Skeletal muscle cell (primary cell): ENCODE data around the gene SAFB.
"Not testable (repeated sequence)": the region's sequence is repeated elsewhere in the genome, so short reads cannot be mapped to it uniquely, and the experiment has no call there.

Experiments
- DNase-seq: peaks from one replicate; pipeline ENCODE4 v3.0.0-alpha.2; 2010; ENCODE audit warnings: low read depth
- H3K4me3 ChIP-seq: 2 replicates; pipeline ENCODE4 v1.5.1; 2011; ENCODE audit warnings: low read depth, mild to moderate bottlenecking, control low read depth, low read length, moderate library complexity

The SAFB gene

GRCh38 chr19:5679289-5680083 is 56.6 kb downstream of the SAFB start:
- no peak for DNase-seq

DNA sequence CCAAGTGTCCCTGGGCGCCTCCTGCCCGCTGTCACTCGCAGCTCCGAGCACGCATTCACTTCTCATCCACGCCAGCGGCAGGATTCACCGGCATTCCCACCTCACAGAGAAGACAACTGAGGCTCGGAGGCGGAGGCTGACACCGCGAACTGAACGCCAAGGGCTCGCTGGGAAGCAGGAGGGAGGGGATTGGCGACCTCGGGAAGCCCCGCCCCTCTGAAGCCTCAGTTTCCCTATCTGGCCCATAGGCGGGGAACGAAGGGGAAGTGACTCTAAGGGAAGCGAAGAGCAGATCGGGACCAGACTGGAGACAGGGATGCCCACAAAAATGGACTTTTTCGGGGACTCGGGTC is 57.2 kb downstream of the SAFB start:
- DNase-seq: no peak
- H3K4me3 ChIP-seq: peak overlapping the region; percentile 99

More at GRCh38 chr19:5679289-5680083, 56.6 kb downstream of the SAFB start:
- peak overlapping the region; percentile 99 for H3K4me3 ChIP-seq

DNA sequence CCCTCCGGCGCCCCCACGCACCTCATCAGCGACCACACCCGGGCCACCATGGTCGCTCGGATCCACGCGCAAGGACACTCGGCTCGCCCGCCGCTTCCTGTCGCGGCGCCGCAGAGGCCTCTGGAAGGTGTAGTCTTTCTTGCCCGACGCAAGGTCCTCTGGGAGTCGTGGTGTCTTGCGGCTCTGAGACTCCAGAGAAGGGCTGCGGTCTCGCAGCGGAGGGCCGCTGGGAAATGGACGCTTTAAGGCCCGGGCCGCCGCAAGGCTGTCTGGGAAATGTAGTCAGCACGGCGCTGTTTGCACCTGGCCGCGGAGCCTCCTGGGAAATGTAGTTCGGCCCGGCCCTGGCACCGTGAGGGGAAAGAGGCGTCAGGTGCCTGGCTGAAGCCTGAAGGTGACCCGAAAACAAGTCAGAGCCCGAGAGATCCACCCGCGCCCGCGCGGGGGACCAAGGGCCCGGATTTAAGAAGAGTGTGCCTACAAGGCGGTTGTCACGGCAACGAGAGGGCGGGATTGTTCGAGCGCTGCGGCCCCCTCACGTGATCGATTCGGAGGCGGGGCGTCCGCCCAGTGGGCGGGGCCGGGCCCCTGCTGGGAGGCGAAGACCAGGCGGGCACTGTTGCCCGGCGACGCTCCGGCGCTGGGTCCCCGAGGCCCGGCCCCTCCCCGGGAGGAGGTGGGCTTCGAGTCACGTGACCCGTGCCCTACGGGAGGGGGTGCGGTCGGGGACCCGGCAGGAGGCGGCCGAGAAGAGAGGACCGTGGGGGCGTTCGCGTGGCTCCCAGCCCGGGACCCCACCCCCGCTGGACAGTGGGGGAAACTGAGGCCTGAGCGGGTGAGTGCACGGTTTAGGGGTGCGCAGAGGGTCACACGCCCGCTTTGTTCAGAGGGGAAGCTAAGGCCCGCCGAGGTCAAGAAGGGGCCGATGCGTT is 57.8 kb downstream of the SAFB start, which contains the start of the genes HSD11B1L and MICOS13:
Gene HSD11B1L (plus strand): TSS at position 591 of the 932 bp plus-strand sequence. CDS start 3,806 bp downstream, outside the sequence.
Gene MICOS13 (minus strand): TSS at position 80 of the 932 bp plus-strand sequence. CDS start 30 bp downstream, at position 50.
- peak within 1 kb of the TSS; percentile 99 for H3K4me3 ChIP-seq
- peak; percentile 96 for DNase-seq

GRCh38 chr19:5681391-5682106 is 58.7 kb downstream of the SAFB start:
- no peak for DNase-seq
- H3K4me3 ChIP-seq: peak overlapping the region; percentile 99

DNA sequence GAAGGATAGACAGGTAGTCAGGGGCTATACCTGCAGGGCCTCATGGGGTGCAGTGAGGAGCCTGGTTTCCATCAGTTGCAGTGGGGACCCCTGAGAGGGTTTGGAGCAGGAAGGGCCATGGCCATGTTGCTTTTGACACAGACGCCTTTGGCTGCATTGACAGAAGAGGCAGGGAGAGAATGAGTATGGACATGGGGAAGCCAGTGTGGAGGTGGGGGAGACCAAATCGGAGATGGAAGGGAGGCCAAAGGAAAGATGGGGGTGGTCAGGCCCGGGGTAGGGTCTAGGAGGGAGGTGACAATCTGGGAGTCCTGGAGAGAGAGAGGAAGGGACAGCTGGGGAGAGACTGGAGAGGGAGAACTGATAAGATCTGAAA is 59.2 kb downstream of the SAFB start:
- DNase-seq: no peak
- H3K4me3 ChIP-seq: no peak overlapping the region

GRCh38 chr19:5683177-5683886 is 60.4 kb downstream of the SAFB start:
- no peak for DNase-seq
- no peak overlapping the region for H3K4me3 ChIP-seq

- H3K4me3 ChIP-seq: no peak overlapping the region
- DNase-seq: no peak
Measured at GRCh38 chr19:5684694-5685430, 62.0 kb downstream of the SAFB start.

- DNase-seq: no peak
- peak overlapping the region; percentile 56 for H3K4me3 ChIP-seq
Measured at GRCh38 chr19:5686326-5686646, 63.4 kb downstream of the SAFB start.

DNA sequence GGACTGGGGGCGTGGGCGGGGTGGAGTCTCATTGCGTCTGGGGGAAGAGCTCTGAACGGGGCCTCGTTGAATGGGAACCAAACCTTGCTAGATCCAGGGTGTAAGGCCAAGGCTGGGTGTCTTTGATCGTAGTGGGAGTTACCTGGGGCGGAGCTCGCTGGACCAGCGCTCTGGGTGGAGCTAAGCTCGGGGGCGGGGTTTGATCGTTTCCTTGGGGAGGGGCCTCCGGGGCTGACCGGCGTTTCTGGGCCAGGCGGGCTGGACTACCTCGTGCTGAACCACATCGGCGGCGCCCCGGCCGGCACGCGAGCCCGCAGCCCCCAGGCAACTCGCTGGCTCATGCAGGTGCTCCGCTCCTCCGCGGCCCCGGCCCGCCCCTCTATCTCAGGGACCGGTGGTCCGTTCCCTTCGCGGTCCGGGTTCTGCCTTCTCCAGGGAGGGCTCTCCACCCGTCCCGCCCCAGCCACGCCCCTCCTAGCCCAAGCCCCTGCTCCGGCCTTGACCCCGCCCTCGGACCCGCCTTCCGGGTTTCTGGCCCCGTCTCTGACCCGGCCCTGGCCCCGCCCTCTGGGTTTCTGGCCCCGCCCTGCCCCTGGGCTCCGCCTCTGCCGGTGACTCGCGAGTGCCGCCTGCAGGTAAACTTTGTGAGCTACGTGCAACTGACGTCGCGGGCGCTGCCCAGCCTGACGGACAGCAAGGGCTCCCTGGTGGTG is 63.9 kb downstream of the SAFB start:
- peak; percentile 51 for DNase-seq

GRCh38 chr19:5687360-5688198 is 64.7 kb downstream of the SAFB start:
- no peak for DNase-seq
- peak overlapping the region; percentile 56 for H3K4me3 ChIP-seq

More for the DNA sequence above, 63.9 kb downstream of the SAFB start:
- peak overlapping the region; percentile 56 for H3K4me3 ChIP-seq

- not testable (repeated sequence) for H3K4me3 ChIP-seq
Measured at GRCh38 chr19:5688262-5688881, 65.5 kb downstream of the SAFB start.

DNA sequence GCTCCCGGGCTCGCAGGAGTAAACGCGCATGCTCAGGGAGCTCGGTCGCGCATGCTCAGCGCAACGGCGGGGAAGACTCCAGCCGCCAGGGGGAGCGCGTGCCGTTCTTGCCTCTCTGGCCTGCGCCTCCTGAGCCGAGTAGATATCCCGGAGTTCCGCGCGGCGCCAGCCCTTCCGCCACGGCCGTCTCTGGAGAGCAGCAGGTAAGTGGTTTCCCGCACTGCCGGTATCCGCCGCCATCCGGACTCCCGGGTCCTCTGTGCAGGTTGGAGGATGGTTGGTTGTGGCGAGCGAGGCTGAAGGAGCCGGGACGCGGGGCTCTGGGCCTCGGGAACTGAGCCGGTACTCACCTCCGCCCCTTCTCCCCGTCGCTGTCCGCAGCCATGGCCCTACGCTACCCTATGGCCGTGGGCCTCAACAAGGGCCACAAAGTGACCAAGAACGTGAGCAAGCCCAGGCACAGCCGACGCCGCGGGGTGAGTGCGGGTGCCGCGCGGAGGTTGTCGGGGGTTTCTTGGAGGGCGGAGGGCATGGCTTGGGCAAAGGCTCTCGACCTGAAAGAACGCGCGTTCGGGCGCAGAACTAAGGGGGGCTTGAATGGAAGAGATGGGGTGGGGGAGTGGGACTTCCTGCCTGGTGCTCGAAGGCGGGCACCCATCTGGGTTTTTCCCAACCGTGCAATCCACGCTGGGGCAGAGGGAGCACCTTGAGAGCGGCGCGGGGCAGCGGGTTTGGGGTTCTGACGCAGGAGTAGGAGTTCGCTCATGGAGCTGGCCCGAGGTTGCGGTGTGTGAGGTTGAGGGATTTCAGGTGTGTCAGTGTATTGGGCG is 67.5 kb downstream of the SAFB start, which contains the start of gene RPL36:
Gene RPL36 (plus strand): TSS at position 171 of the 830 bp plus-strand sequence. CDS start 213 bp downstream, at position 384.
- DNase-seq: peak; percentile 79
- H3K4me3 ChIP-seq: peak within 1 kb of the TSS; percentile 95

More at GRCh38 chr19:5688262-5688881, 65.5 kb downstream of the SAFB start:
- not testable (repeated sequence) for DNase-seq

GRCh38 chr19:5690955-5691821 is 68.3 kb downstream of the SAFB start:
- DNase-seq: no peak
- H3K4me3 ChIP-seq: peak overlapping the region; percentile 95

GRCh38 chr19:5691822-5692722 is 69.2 kb downstream of the SAFB start:
- peak overlapping the region; percentile 95 for H3K4me3 ChIP-seq
- DNase-seq: no peak
